Measurements from ENCODE around the gene KRT81. TPM values are rescaled to one million over a fixed set of nuclear protein-coding genes. Genes with fewer than 3 reads are reported as not detected.
"Not testable (repeated sequence)": the region's sequence is repeated elsewhere in the genome, so short reads cannot be mapped to it uniquely, and the experiment has no call there.

Gene KRT81
- total and polyA plus RNA-seq, 2 donors from 2014 or later = not detected

DNA sequence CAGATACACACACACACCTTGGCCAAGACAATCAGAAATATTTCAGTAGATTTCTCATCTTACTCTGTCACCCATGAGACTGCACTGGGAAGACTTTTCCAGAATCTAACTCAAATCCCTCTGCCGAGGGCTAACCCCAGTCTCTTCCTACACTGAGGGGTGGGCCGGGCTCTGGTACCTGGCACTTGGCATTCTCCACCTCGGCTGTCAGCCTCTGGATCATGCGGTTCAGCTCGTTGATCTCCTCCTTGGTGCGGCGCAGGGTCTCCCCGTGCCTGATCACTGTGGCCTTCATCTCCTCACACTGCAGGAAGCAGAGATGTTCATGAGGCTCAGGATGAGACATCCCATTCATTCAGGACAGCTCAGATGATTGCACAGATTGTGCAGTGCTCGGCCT, 25.0 kb upstream of the KRT81 start:
- DNase-seq (no peak), FAIRE-seq (no peak)
- Histone ChIP-seq H3K4me1 (ENCODE audit: control insufficient read depth in 2 of 3, insufficient read depth in 2 of 3, low read depth in 1 of 3, low read length in 3 of 3) (no peaks in the 10 kb centered on the region), H3K4me3 (ENCODE audit: low read length in 3 of 3) (no peak overlapping the region), H3K9ac (ENCODE audit: low read length in 3 of 3) (no peak overlapping the region), H3K27me3 (ENCODE audit: control insufficient read depth, insufficient read depth, low read length) (no peaks in the 10 kb centered on the region), H3K27ac (ENCODE audit: low read depth in 2 of 2, low read length in 2 of 2) (no peak overlapping the region), H3K9me3 (ENCODE audit: control insufficient read depth in 2 of 3, insufficient read depth in 1 of 3, low read length in 3 of 3) (no peaks in the 10 kb centered on the region), H3K36me3 (ENCODE audit: control insufficient read depth in 2 of 3, insufficient read depth in 3 of 3, low read length in 3 of 3) (no peaks in the 10 kb centered on the region)
- intact Hi-C loops (cut with DNase I) = no loop called here
- TF ChIP-seq, protein P1, sequence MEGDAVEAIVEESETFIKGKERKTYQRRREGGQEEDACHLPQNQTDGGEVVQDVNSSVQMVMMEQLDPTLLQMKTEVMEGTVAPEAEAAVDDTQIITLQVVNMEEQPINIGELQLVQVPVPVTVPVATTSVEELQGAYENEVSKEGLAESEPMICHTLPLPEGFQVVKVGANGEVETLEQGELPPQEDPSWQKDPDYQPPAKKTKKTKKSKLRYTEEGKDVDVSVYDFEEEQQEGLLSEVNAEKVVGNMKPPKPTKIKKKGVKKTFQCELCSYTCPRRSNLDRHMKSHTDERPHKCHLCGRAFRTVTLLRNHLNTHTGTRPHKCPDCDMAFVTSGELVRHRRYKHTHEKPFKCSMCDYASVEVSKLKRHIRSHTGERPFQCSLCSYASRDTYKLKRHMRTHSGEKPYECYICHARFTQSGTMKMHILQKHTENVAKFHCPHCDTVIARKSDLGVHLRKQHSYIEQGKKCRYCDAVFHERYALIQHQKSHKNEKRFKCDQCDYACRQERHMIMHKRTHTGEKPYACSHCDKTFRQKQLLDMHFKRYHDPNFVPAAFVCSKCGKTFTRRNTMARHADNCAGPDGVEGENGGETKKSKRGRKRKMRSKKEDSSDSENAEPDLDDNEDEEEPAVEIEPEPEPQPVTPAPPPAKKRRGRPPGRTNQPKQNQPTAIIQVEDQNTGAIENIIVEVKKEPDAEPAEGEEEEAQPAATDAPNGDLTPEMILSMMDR (IDR thresholded peaks at IDR 0.05; ENCODE audit: borderline replicate concordance, extremely low read depth, insufficient read depth) = no peak

DNA sequence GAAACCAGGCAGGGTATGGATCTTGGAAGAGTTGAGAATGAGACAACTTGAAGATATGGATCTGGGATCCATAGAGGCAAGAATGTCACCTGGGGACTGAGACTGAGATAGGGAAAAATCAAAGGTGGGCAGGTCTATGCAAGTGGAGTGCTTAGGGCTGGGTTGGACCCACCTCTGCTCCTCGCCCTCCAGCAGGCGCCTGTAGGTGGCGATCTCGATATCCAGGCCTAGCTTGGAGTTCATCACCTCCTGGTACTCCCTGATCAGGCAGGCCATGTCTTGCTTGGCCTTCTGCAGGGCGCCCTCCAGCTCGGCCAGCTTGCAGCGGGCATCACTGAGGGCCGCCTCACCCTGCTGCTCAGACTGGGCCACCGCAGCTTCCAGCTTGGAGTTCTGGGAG, 24.4 kb upstream of the KRT81 start:
- H3K9me3 ChIP-seq (ENCODE audit: control insufficient read depth in 2 of 3, insufficient read depth in 1 of 3, low read length in 3 of 3); H3K27ac ChIP-seq (ENCODE audit: low read depth in 2 of 2, low read length in 2 of 2); H3K4me3 ChIP-seq (ENCODE audit: low read length in 3 of 3); H3K9ac ChIP-seq (ENCODE audit: low read length in 3 of 3); H3K4me1 ChIP-seq (ENCODE audit: control insufficient read depth in 2 of 3, insufficient read depth in 2 of 3, low read depth in 1 of 3, low read length in 3 of 3); H3K27me3 ChIP-seq (ENCODE audit: control insufficient read depth, insufficient read depth, low read length); DNase-seq; intact Hi-C loops (cut with DNase I); FAIRE-seq; H3K36me3 ChIP-seq (ENCODE audit: control insufficient read depth in 2 of 3, insufficient read depth in 3 of 3, low read length in 3 of 3): not testable (repeated sequence)

DNA sequence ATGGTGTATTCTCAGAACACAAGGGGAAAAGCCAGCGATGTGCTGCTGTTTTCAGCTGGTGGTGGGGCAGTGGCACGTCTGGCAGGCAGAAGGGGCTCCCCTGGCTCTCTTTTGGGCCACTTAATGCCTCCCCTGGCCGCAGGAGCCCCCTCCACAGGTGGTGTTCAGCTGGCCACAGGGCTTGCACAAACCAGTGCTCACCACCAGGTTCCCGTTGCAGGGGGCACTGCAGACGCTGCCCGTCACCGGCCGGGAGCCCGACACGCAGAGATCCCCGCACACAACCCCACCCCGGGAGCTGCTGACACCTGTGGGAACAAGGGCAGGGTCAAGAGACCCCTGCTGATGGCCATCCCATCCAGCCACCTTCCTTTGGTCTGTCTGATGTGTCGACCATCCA, 23.2 kb upstream of the KRT81 start:
- DNase-seq (no peak), FAIRE-seq (no peak)
- Histone ChIP-seq H3K4me3 (ENCODE audit: low read length in 3 of 3) (no peak overlapping the region), H3K4me1 (ENCODE audit: control insufficient read depth in 2 of 3, insufficient read depth in 2 of 3, low read depth in 1 of 3, low read length in 3 of 3) (no peaks in the 10 kb centered on the region), H3K36me3 (ENCODE audit: control insufficient read depth in 2 of 3, insufficient read depth in 3 of 3, low read length in 3 of 3) (no peaks in the 10 kb centered on the region), H3K9ac (ENCODE audit: low read length in 3 of 3) (no peak overlapping the region), H3K27ac (ENCODE audit: low read depth in 2 of 2, low read length in 2 of 2) (no peak overlapping the region), H3K27me3 (ENCODE audit: control insufficient read depth, insufficient read depth, low read length) (no peaks in the 10 kb centered on the region), H3K9me3 (ENCODE audit: control insufficient read depth in 2 of 3, insufficient read depth in 1 of 3, low read length in 3 of 3) (no peaks in the 10 kb centered on the region)
- intact Hi-C loops (cut with DNase I) = no loop called here
- TF ChIP-seq, protein P1 (IDR thresholded peaks at IDR 0.05; ENCODE audit: borderline replicate concordance, extremely low read depth, insufficient read depth) = no peak

DNA sequence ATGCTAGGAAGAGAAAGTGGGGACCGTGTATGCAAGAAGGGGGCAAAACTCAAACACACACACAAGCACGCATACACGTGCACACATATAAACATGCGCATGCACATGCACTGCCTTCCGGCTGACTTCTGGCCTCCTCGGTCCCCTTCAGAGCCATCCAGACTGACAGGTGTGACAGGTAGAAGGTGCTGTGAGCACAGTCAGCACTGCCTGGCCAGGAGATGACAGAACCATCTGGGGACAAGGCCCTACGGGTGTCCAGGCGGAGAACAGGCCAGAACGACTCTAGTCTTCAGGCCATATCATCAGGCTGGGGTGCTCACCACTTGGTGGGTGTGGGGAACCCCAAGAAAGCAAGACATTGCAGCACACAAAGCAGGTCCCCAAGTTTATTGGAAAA, 22.6 kb upstream of the KRT81 start:
- no peak overlapping the region for H3K4me3 ChIP-seq (ENCODE audit: low read length in 3 of 3)
- no peak overlapping the region for H3K9ac ChIP-seq (ENCODE audit: low read length in 3 of 3)
- no peaks in the 10 kb centered on the region for H3K4me1 ChIP-seq (ENCODE audit: control insufficient read depth in 2 of 3, insufficient read depth in 2 of 3, low read depth in 1 of 3, low read length in 3 of 3)
- FAIRE-seq = no peak
- no peak overlapping the region for H3K27ac ChIP-seq (ENCODE audit: low read depth in 2 of 2, low read length in 2 of 2)
- no peak for DNase-seq
- H3K36me3 ChIP-seq (ENCODE audit: control insufficient read depth in 2 of 3, insufficient read depth in 3 of 3, low read length in 3 of 3) = no peaks in the 10 kb centered on the region
- H3K9me3 ChIP-seq (ENCODE audit: control insufficient read depth in 2 of 3, insufficient read depth in 1 of 3, low read length in 3 of 3) = no peaks in the 10 kb centered on the region
- intact Hi-C loops (cut with DNase I) = no loop called here
- TF ChIP-seq, protein P1 (IDR thresholded peaks at IDR 0.05; ENCODE audit: borderline replicate concordance, extremely low read depth, insufficient read depth) = no peak
- no peaks in the 10 kb centered on the region for H3K27me3 ChIP-seq (ENCODE audit: control insufficient read depth, insufficient read depth, low read length)
